ENCODE data around the gene TRPM5. TPM values are rescaled to one million over a fixed set of nuclear protein-coding genes. Genes with fewer than 3 reads are reported as not detected.

TRPM5 gene
- polyA plus RNA-seq, 1 donor (not counting 4 experiments of a cell fraction or from before 2014, with no cell fraction given) = not detected

DNA sequence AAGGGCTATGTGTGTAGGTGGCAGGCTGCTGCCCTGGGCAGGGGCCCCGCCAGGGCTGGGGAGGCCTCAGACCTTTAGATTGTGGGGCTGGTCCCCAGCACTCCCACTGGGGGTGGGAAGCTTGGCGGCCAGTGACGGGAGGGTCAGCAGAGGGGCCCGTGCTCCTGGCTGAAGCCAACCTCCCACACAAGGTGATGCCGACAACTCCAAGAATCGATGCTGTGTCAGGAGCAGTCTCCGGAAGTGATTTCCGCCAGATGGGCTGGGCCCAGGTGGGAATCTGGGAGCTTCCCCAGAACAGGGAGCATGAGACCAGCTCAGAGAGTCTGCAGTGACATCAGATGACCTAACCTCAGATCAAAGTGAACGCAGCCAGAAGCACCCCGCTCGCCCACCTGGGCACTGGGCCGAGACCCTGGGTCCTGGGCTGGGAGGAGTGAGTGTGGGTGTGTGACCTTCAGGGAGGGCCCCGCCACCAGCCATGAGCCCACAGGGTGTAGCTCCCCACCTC lies 7.7 kb downstream of the TRPM5 start:
- Histone ChIP-seq H3K9me3 (ENCODE audit: control insufficient read depth, low read depth, low read length) (no peaks in the 10 kb centered on the region), H3K79me2 (ENCODE audit: control insufficient read depth, insufficient read depth, low read length) (no peaks in the 10 kb centered on the region), H3K4me2 (ENCODE audit: control insufficient read depth, extremely low read depth, insufficient read depth, low read depth, low read length) (no peak overlapping the region), H2AFZ (ENCODE audit: control insufficient read depth, low read length) (no peak overlapping the region), H3K27ac (ENCODE audit: control insufficient read depth, insufficient read depth, low read length) (no peak overlapping the region), H3K9ac (ENCODE audit: control insufficient read depth, extremely low read depth, insufficient read depth, low read length) (no peak overlapping the region), H4K20me1 (ENCODE audit: control insufficient read depth, extremely low read depth, insufficient read depth, low read length) (no peaks in the 10 kb centered on the region), H3K4me1 (ENCODE audit: control insufficient read depth, extremely low read depth, insufficient read depth, low read length) (no peaks in the 10 kb centered on the region), H3K27me3 (ENCODE audit: control insufficient read depth, extremely low read depth, insufficient read depth, low read length) (no peaks in the 10 kb centered on the region), H3K9me1 (ENCODE audit: control insufficient read depth, extremely low read depth, insufficient read depth, low read length) (no peaks in the 10 kb centered on the region), H3K4me3 (ENCODE audit: control insufficient read depth in 2 of 3, extremely low read depth in 1 of 3, insufficient read depth in 2 of 3, low read depth in 1 of 3, low read length in 3 of 3) (no peak overlapping the region), H3K36me3 (ENCODE audit: control insufficient read depth in 2 of 2, extremely low read depth in 1 of 2, insufficient read depth in 2 of 2, low read length in 2 of 2) (no peaks in the 10 kb centered on the region)
- TF ChIP-seq EZH2 (IDR thresholded peaks at IDR 0.05; ENCODE audit: low read length) (no peak), CTCF (optimal IDR thresholded peaks at IDR 0.05 in 1 of 3, IDR thresholded peaks at IDR 0.05 in 1 of 3, conservative IDR thresholded peaks at IDR 0.05 in 1 of 3; ENCODE audit: extremely low read depth in 1 of 3, insufficient read depth in 2 of 3, low read length in 3 of 3) (no peak)
- dilution Hi-C loops (cut with MboI; ENCODE audit: extremely low pct_ligation_motif_present, low sequenced_read_pairs) = no loop called here
- FAIRE-seq = no peak
- no peak for DNase-seq (ENCODE audit: low read depth, low spot score)

DNA sequence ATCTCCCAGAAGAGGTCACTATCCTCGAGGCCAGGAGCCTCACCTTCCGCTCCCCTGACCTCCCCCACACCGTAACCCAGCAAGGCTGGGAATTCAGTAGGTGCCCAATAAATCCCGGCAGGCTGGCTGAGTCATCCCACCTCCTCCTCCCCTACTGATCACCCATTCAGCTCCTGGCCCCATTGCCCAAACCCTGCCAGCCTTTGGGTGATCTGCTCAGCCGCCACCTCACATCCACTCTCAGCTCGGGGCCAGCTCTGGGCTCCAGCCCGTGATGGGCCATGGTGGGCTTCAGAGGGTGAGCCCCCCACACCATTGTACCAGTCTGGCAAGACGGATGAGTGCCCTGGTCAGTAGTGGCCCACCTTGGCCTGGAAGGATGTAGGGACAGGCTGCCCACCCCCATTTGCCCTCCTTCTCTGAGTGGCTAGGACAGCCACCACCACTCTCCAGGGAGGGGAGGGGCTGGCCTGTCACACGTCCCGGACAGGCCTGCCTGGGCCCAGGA lies 8.2 kb downstream of the TRPM5 start:
- no peak overlapping the region for H3K4me2 ChIP-seq (ENCODE audit: control insufficient read depth, extremely low read depth, insufficient read depth, low read depth, low read length)
- H3K4me1 ChIP-seq (ENCODE audit: control insufficient read depth, extremely low read depth, insufficient read depth, low read length) = no peaks in the 10 kb centered on the region
- no peaks in the 10 kb centered on the region for H3K36me3 ChIP-seq (ENCODE audit: control insufficient read depth in 2 of 2, extremely low read depth in 1 of 2, insufficient read depth in 2 of 2, low read length in 2 of 2)
- FAIRE-seq = no peak
- no peaks in the 10 kb centered on the region for H3K9me1 ChIP-seq (ENCODE audit: control insufficient read depth, extremely low read depth, insufficient read depth, low read length)
- no peak for TF ChIP-seq CTCF (optimal IDR thresholded peaks at IDR 0.05 in 1 of 3, IDR thresholded peaks at IDR 0.05 in 1 of 3, conservative IDR thresholded peaks at IDR 0.05 in 1 of 3; ENCODE audit: extremely low read depth in 1 of 3, insufficient read depth in 2 of 3, low read length in 3 of 3)
- TF ChIP-seq EZH2 (IDR thresholded peaks at IDR 0.05; ENCODE audit: low read length) = no peak
- no peak overlapping the region for H3K9ac ChIP-seq (ENCODE audit: control insufficient read depth, extremely low read depth, insufficient read depth, low read length)
- H2AFZ ChIP-seq (ENCODE audit: control insufficient read depth, low read length) = no peak overlapping the region
- no peaks in the 10 kb centered on the region for H4K20me1 ChIP-seq (ENCODE audit: control insufficient read depth, extremely low read depth, insufficient read depth, low read length)
- H3K9me3 ChIP-seq (ENCODE audit: control insufficient read depth, low read depth, low read length) = no peaks in the 10 kb centered on the region
- H3K27me3 ChIP-seq (ENCODE audit: control insufficient read depth, extremely low read depth, insufficient read depth, low read length) = no peaks in the 10 kb centered on the region
- no peak overlapping the region for H3K4me3 ChIP-seq (ENCODE audit: control insufficient read depth in 2 of 3, extremely low read depth in 1 of 3, insufficient read depth in 2 of 3, low read depth in 1 of 3, low read length in 3 of 3)
- no peaks in the 10 kb centered on the region for H3K79me2 ChIP-seq (ENCODE audit: control insufficient read depth, insufficient read depth, low read length)
- no peak overlapping the region for H3K27ac ChIP-seq (ENCODE audit: control insufficient read depth, insufficient read depth, low read length)
- dilution Hi-C loops (cut with MboI; ENCODE audit: extremely low pct_ligation_motif_present, low sequenced_read_pairs) = no loop called here
- DNase-seq (ENCODE audit: low read depth, low spot score) = no peak
